Sigmoid colon (tissue), 7 donors: ENCODE data around the gene BCO2. TPM values are rescaled to one million over a fixed set of nuclear protein-coding genes. Genes with fewer than 3 reads are reported as not detected.

Experiments used
- DNase-seq: peaks from one replicate; pipeline ENCODE4 v3.0.0-alpha.2; 2019
- H3K27ac ChIP-seq, 4 donors: fragments of 200-600 bp; sonication (generic); one replicate each; pipeline ENCODE4 v1.5.1; 2016 to 2019; ENCODE audit warnings: mild to moderate bottlenecking in 1 of 4
- H3K27me3 ChIP-seq, 3 donors: fragments of 200-600 bp; sonication (generic); one replicate each; pipeline ENCODE4 v1.5.1; 2019; ENCODE audit warnings: mild to moderate bottlenecking in 1 of 3
- H3K36me3 ChIP-seq, 4 donors: fragments of 200-600 bp; sonication (generic); one replicate each; pipeline ENCODE4 v1.5.1; 2016 to 2019
- H3K4me1 ChIP-seq, 4 donors: fragments of 200-600 bp; sonication (generic); one replicate each; pipeline ENCODE4 v1.5.1; 2017 to 2019
- H3K4me3 ChIP-seq, 4 donors: fragments of 200-600 bp; sonication (generic); one replicate each; pipeline ENCODE4 v1.5.1; 2017 to 2019; ENCODE audit warnings: mild to moderate bottlenecking in 2 of 4, moderate library complexity in 1 of 4
- H3K9me3 ChIP-seq, 4 donors: fragments of 200-600 bp in 3 of 4; sonication (generic) in 3 of 4; one replicate each; pipeline versions ENCODE4 v1.5.1 to v1.6.1; 2013 to 2019
- EP300 ChIP-seq, 4 donors: sonication (generic); formaldehyde crosslinking; IDR thresholded peaks; one replicate each; pipeline ENCODE4 v1.6.1; 2017; ENCODE audit warnings: antibody characterized with exemption in 4 of 4
- POLR2A ChIP-seq, 2 donors: fragments of 450-650 bp; IDR thresholded peaks; one replicate each; pipeline ENCODE4 v1.6.1; 2016; ENCODE audit warnings: antibody characterized with exemption in 2 of 2, mild to moderate bottlenecking in 2 of 2, moderate library complexity in 2 of 2
- POLR2AphosphoS5 ChIP-seq, 4 donors: sonication (generic); formaldehyde crosslinking; IDR thresholded peaks; one replicate each; pipeline ENCODE4 v1.6.1; 2017; ENCODE audit warnings: antibody characterized with exemption in 4 of 4
- WGBS, 2 donors: extraction: QIAGEN DNeasy Blood & Tissue Kit; methylation state at CpG; one replicate each; pipeline ENCODE4 v1.1.7; 2013; 5-methylcytosine and 5-hydroxymethylcytosine counted together
- intact Hi-C: fragments of 100-400 bp; cut with DNase I; formaldehyde crosslinking; loops from one replicate; pipeline ENCODE4 v1.15.1; 2023
- polyA plus RNA-seq, 3 donors: library from polyadenylated mRNA; stranded (reverse); fragments of 200-250 nt; gene quantifications; one replicate each; pipeline ENCODE4 v1.2.3, GENCODE V29; 2013
- total RNA-seq, 4 donors: library from RNA; depleted of rRNA; stranded (reverse); fragments of >200 nt; gene quantifications; one replicate each; pipeline ENCODE4 v1.1.0, GENCODE V29; 2016
- TF ChIP-seq, protein P1 (sequence below), 4 experiments: fragments of 450-650 bp in 3 of 4; fragments of 200-600 bp in 1 of 4; IDR thresholded peaks; one replicate each; pipeline ENCODE4 v1.5.1; 2016 to 2019; ENCODE audit warnings: antibody characterized with exemption in 4 of 4, mild to moderate bottlenecking in 3 of 4, moderate library complexity in 2 of 4
- donor health status: healthy with polysubstance abuse.
- donor health status: Bipolar disorder and iron deficiency.
- donor health status: healthy.

The BCO2 gene
- total and polyA plus RNA-seq, 7 donors, result 3.2 to 16.9 (median 7.1) TPM; not detected in 2

- intact Hi-C loops, result no loop called here
- 97 to 99% methylated on average over 1 of the region's 1 CpG for WGBS, 2 donors
- H3K4me1 ChIP-seq, result peaks cover 0 to 14% (median 11%) of the 10 kb centered on the region in 4 donors
- H3K36me3 ChIP-seq, result no peaks in the 10 kb centered on the region
- no peak overlapping the region for H3K4me3 ChIP-seq
- no peak for TF ChIP-seq EP300 (IDR thresholded peaks at IDR 0.05)
- no peak for TF ChIP-seq POLR2A (IDR thresholded peaks at IDR 0.05)
- TF ChIP-seq POLR2AphosphoS5 (IDR thresholded peaks at IDR 0.05), result no peak
- TF ChIP-seq, protein P1, sequence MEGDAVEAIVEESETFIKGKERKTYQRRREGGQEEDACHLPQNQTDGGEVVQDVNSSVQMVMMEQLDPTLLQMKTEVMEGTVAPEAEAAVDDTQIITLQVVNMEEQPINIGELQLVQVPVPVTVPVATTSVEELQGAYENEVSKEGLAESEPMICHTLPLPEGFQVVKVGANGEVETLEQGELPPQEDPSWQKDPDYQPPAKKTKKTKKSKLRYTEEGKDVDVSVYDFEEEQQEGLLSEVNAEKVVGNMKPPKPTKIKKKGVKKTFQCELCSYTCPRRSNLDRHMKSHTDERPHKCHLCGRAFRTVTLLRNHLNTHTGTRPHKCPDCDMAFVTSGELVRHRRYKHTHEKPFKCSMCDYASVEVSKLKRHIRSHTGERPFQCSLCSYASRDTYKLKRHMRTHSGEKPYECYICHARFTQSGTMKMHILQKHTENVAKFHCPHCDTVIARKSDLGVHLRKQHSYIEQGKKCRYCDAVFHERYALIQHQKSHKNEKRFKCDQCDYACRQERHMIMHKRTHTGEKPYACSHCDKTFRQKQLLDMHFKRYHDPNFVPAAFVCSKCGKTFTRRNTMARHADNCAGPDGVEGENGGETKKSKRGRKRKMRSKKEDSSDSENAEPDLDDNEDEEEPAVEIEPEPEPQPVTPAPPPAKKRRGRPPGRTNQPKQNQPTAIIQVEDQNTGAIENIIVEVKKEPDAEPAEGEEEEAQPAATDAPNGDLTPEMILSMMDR (IDR thresholded peaks at IDR 0.05), result no peak
- no peak overlapping the region for H3K27ac ChIP-seq
- H3K27me3 ChIP-seq, result no peaks in the 10 kb centered on the region
- DNase-seq, result no peak
- H3K9me3 ChIP-seq, result no peaks in the 10 kb centered on the region
These were observed 41.3 kb downstream of the BCO2 start for GRCh38 chr11:112216561-112217105.

- Histone ChIP-seq H3K4me1 (peaks cover 0 to 21% (median 17%) of the 10 kb centered on the region in 4 donors), H3K27ac (no peak overlapping the region), H3K27me3 (no peaks in the 10 kb centered on the region), H3K9me3 (no peaks in the 10 kb centered on the region), H3K4me3 (no peak overlapping the region), H3K36me3 (no peaks in the 10 kb centered on the region)
- no peak for TF ChIP-seq EP300 (IDR thresholded peaks at IDR 0.05)
- TF ChIP-seq, protein P1 (IDR thresholded peaks at IDR 0.05), result peak; percentile 75 to 82 (median 76)
- TF ChIP-seq POLR2AphosphoS5 (IDR thresholded peaks at IDR 0.05), result peak in 1 of 4 donors; percentile 18
- TF ChIP-seq POLR2A (IDR thresholded peaks at IDR 0.05), result no peak
- peak; percentile 56 for DNase-seq
- intact Hi-C loops, result loop anchor here (1.0 to 10.0 kb wide), 3 partner anchors 61 to 1095 kb away; partner anchors contain the start of gene TTC12
- WGBS, 2 donors, result 33 to 39% methylated on average over 7 of the region's 7 CpGs
These were observed 44.3 kb downstream of the BCO2 start for GRCh38 chr11:112219476-112220232.

GRCh38 chr11:112221274-112221835 is 46.0 kb downstream of the BCO2 start:
- no peak for DNase-seq
- TF ChIP-seq POLR2AphosphoS5 (IDR thresholded peaks at IDR 0.05) (peak in 3 of 4 donors; percentile 32 to 65 (median 61)), EP300 (IDR thresholded peaks at IDR 0.05) (no peak), POLR2A (IDR thresholded peaks at IDR 0.05) (no peak)
- TF ChIP-seq, protein P1 (IDR thresholded peaks at IDR 0.05), result no peak
- peak overlapping the region; percentile 16 to 59 (median 44) for H3K27ac ChIP-seq
- 60 to 66% methylated on average over 3 of the region's 3 CpGs for WGBS, 2 donors
- no peaks in the 10 kb centered on the region for H3K27me3 ChIP-seq
- H3K36me3 ChIP-seq, result no peaks in the 10 kb centered on the region
- H3K4me1 ChIP-seq, result peaks cover 0 to 21% (median 19%) of the 10 kb centered on the region in 4 donors
- H3K4me3 ChIP-seq, result no peak overlapping the region
- intact Hi-C loops, result loop anchor here (10.0 kb wide), 2 partner anchors 363 to 1093 kb away; partner anchors contain the start of gene TTC12
- H3K9me3 ChIP-seq, result no peaks in the 10 kb centered on the region

- Histone ChIP-seq H3K4me1 (peaks cover 0 to 28% (median 23%) of the 10 kb centered on the region in 4 donors), H3K4me3 (no peak overlapping the region), H3K27me3 (no peaks in the 10 kb centered on the region), H3K27ac (peak overlapping the region in 3 of 4 donors; percentile 35 to 59 (median 54)), H3K36me3 (no peaks in the 10 kb centered on the region), H3K9me3 (no peaks in the 10 kb centered on the region)
- DNase-seq, result no peak
- intact Hi-C loops, result loop anchor here (10.0 kb wide), 2 partner anchors 362 to 1092 kb away; partner anchors contain the start of gene TTC12
- no peak for TF ChIP-seq POLR2AphosphoS5 (IDR thresholded peaks at IDR 0.05)
- no peak for TF ChIP-seq POLR2A (IDR thresholded peaks at IDR 0.05)
- TF ChIP-seq, protein P1 (IDR thresholded peaks at IDR 0.05), result no peak
- no peak for TF ChIP-seq EP300 (IDR thresholded peaks at IDR 0.05)
- WGBS, 2 donors, result 63 to 93% methylated on average over 4 of the region's 4 CpGs
These were observed 47.0 kb downstream of the BCO2 start for GRCh38 chr11:112222303-112222702.
